Activated CD8-positive, alpha-beta memory T cell treated with anti-CD3 and anti-CD28 coated beads, Interleukin-2, amount 10 ng/mL, durations not matched to agents 7 days and 5 days (primary cell): ENCODE data around the gene RAB15. TPM values are rescaled to one million over a fixed set of nuclear protein-coding genes. Genes with fewer than 3 reads are reported as not detected.
A peak's percentile ranks its signal among the peaks of the same experiment; 100 is the strongest.

Experiments used
- ATAC-seq: fragments of 150-1000 bp; cut with Tn5 transposase; one replicate; pipeline ENCODE4 v1.10.0; 2021; ENCODE audit warnings: moderate library complexity
- CTCF ChIA-PET: fragments of 350-600 bp; sonication (Branson Sonifier 250); formaldehyde crosslinking; loops from one replicate; lab custom pipeline; 2021; ENCODE audit warnings: antibody characterized with exemption; lab: Charles Lee
- DNase-seq: peaks from one replicate; pipeline ENCODE4 v3.0.0-alpha.2; 2020
- H3K27ac Mint-ChIP-seq: one replicate; pipeline ENCODE4 v1.8.0; 2021; ENCODE audit warnings: mild to moderate bottlenecking, mixed read lengths
- H3K27me3 Mint-ChIP-seq: one replicate; pipeline ENCODE4 v1.8.0; 2021; ENCODE audit warnings: mixed read lengths
- H3K36me3 Mint-ChIP-seq: one replicate; pipeline ENCODE4 v1.8.0; 2021; ENCODE audit warnings: mild to moderate bottlenecking, mixed read lengths
- H3K4me1 Mint-ChIP-seq: one replicate; pipeline ENCODE4 v1.8.0; 2021; ENCODE audit warnings: mixed read lengths
- H3K4me3 Mint-ChIP-seq: one replicate; pipeline ENCODE4 v1.8.0; 2021; ENCODE audit warnings: mild to moderate bottlenecking, moderate library complexity, mixed read lengths
- H3K9me3 Mint-ChIP-seq: one replicate; pipeline ENCODE4 v1.8.0; 2022; ENCODE audit warnings: low read depth, mixed read lengths
- total RNA-seq, 2 experiments: library from RNA; stranded (reverse); gene quantifications; one replicate each; pipeline ENCODE4 v1.2.3, GENCODE V29; 2021

Gene RAB15
- total RNA-seq, 2 experiments from 2014 or later: 2.1 to 2.3 TPM

GRCh38 chr14:64937821-64938193 lies 34.3 kb downstream of the RAB15 start:
- ATAC-seq: no peak
- Mint-ChIP-seq H3K27me3 (no peaks in the 10 kb centered on the region), H3K36me3 (peaks cover 27% of the 10 kb centered on the region), H3K9me3 (no peaks in the 10 kb centered on the region), H3K4me3 (no peak overlapping the region), H3K4me1 (peaks cover 22% of the 10 kb centered on the region), H3K27ac (no peak overlapping the region)
- CTCF ChIA-PET: interaction anchor here (1.2 kb wide), 1 partner anchor 12 kb away, joined by 4 read pairs; no protein-coding TSS in a partner anchor
- DNase-seq: no peak

GRCh38 chr14:64937171-64937820 lies 34.8 kb downstream of the RAB15 start:
- Mint-ChIP-seq H3K36me3 (peaks cover 31% of the 10 kb centered on the region), H3K9me3 (no peaks in the 10 kb centered on the region), H3K4me1 (peaks cover 20% of the 10 kb centered on the region), H3K4me3 (no peak overlapping the region), H3K27me3 (no peaks in the 10 kb centered on the region), H3K27ac (peak overlapping the region; percentile 13)
- CTCF ChIA-PET: interaction anchor here (1.2 to 1.5 kb wide), 3 partner anchors 10 to 57 kb away, joined by 4 to 5 read pairs (median 5); no protein-coding TSS in a partner anchor
- DNase-seq (no peak), ATAC-seq (no peak)

DNA sequence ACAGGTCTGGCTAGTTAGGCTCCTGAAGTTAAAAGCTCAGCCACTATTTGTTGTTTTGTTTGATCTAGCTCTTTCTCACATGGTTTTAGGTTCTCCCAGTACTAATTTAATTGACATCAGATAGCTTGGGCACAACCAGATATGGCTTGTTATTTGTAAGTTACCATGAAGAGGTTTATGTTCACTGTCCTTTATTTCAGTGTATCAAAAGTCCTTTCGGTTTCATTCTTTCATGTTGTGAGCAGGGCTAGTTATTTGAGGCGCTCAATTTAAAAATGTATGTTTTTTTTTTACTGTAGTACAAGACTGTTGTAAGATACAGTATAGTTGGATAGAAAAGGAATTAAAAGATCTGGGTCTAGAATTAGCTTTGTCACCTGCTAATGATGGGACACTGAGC lies 36.6 kb downstream of the RAB15 start:
- Mint-ChIP-seq H3K4me1 (peaks cover 23% of the 10 kb centered on the region), H3K27ac (peak overlapping the region; percentile 77), H3K36me3 (peaks cover 38% of the 10 kb centered on the region), H3K27me3 (no peaks in the 10 kb centered on the region), H3K4me3 (peak overlapping the region; percentile 50), H3K9me3 (no peaks in the 10 kb centered on the region)
- ATAC-seq: peak; percentile 81
- CTCF ChIA-PET: interaction anchor here (0.7 to 1.2 kb wide), 4 partner anchors 30 to 112 kb away, joined by 3 to 4 read pairs (median 3); no protein-coding TSS in a partner anchor
- DNase-seq: no peak

DNA sequence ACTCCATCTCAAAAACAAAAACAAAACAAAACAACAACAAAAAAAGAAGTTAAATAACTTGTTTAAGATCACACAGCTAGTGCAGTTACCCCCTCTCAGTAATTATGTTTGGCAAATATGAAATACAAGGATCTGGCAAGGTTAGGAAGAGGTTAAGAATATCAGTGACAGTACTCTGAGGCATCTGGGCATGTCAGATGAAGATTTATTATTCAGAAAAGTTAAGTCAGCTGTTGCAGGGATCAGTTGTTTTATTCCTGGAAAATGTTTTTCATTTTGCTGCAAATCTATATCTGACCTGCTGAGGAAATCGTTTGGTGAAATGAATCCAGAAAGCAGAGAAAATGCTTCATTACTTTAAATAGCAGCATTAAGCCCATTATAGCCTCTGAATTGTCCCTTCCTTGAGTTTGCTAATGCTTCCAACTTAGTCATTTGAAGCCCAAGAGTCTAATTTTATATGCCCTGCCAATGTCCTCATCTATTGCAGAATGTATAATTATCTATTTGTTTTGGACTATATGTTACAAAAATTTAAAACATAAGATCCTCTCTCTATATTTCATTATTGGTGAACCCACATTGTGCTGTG lies 37.7 kb downstream of the RAB15 start:
- CTCF ChIA-PET: interaction anchor here (0.6 kb wide), 1 partner anchor 265 kb away, joined by 3 read pairs; no protein-coding TSS in a partner anchor
- DNase-seq: no peak

DNA sequence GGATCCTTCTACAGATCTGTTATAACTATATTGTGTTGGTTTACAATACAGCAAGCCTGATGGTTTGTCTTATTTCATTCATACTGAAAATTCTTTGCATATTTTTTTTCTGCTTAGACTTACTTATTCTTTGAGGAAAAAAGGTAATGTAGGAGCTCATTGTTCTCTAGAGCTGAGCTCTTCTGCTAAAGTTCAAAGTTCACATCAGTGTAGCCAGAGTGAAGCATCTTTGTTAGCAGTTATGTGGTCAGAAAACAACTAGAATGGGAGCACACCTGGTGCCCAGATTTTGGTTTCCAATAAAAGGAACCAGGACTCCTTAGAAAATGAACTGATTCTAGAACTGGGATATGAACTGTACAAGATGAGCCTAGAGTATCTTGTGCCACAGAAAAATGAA lies 39.9 kb downstream of the RAB15 start:
- DNase-seq: no peak
- Mint-ChIP-seq H3K4me1 (peaks cover 22% of the 10 kb centered on the region), H3K4me3 (no peak overlapping the region), H3K9me3 (no peaks in the 10 kb centered on the region), H3K27me3 (no peaks in the 10 kb centered on the region), H3K27ac (no peak overlapping the region), H3K36me3 (peaks cover 41% of the 10 kb centered on the region)
- ATAC-seq: no peak
- CTCF ChIA-PET: interaction anchor here (1.5 kb wide), 1 partner anchor 21 kb away, joined by 7 read pairs; no protein-coding TSS in a partner anchor

More for the DNA sequence above, 37.7 kb downstream of the RAB15 start:
- peaks cover 26% of the 10 kb centered on the region for H3K4me1 Mint-ChIP-seq
- peak overlapping the region; percentile 0 for H3K27ac Mint-ChIP-seq
- no peak overlapping the region for H3K4me3 Mint-ChIP-seq
- H3K36me3 Mint-ChIP-seq: peaks cover 43% of the 10 kb centered on the region
- H3K27me3 Mint-ChIP-seq: no peaks in the 10 kb centered on the region
- no peaks in the 10 kb centered on the region for H3K9me3 Mint-ChIP-seq
- ATAC-seq: no peak

- Mint-ChIP-seq H3K4me3 (no peak overlapping the region), H3K27ac (no peak overlapping the region), H3K9me3 (no peaks in the 10 kb centered on the region), H3K27me3 (no peaks in the 10 kb centered on the region), H3K36me3 (peaks cover 49% of the 10 kb centered on the region), H3K4me1 (peaks cover 30% of the 10 kb centered on the region)
- CTCF ChIA-PET: interaction anchor here (1.5 kb wide), 1 partner anchor 20 kb away, joined by 7 read pairs; no protein-coding TSS in a partner anchor
- no peak for DNase-seq
- ATAC-seq: no peak
These were observed 41.0 kb downstream of the RAB15 start for GRCh38 chr14:64931123-64931522.

GRCh38 chr14:64930085-64930843 lies 41.9 kb downstream of the RAB15 start:
- CTCF ChIA-PET: interaction anchor here (1.5 kb wide), 1 partner anchor 19 kb away, joined by 7 read pairs; no protein-coding TSS in a partner anchor
- no peak overlapping the region for H3K27ac Mint-ChIP-seq
- peaks cover 50% of the 10 kb centered on the region for H3K36me3 Mint-ChIP-seq
- H3K4me3 Mint-ChIP-seq: no peak overlapping the region
- ATAC-seq (no peak), DNase-seq (no peak)
- H3K27me3 Mint-ChIP-seq: no peaks in the 10 kb centered on the region
- no peaks in the 10 kb centered on the region for H3K9me3 Mint-ChIP-seq
- H3K4me1 Mint-ChIP-seq: peaks cover 26% of the 10 kb centered on the region

DNA sequence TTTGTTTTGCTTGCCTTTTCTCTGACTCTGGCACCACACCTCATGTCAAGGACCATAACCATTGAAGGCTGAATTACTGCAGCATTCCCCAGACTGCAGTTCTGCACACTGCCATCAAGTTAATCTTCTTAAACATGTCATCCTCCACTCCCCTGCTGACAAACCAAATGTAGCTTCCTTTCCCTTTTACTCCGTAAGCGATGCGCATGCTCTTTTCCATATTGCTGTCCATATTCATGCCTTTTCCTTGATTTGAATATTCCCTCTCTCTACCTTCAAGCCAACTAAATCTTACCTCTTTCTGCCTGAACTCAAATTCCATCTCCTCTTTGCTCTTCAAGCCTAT lies 43.1 kb downstream of the RAB15 start:
- Mint-ChIP-seq H3K9me3 (no peaks in the 10 kb centered on the region), H3K4me3 (no peak overlapping the region), H3K4me1 (peaks cover 19% of the 10 kb centered on the region), H3K27me3 (no peaks in the 10 kb centered on the region), H3K27ac (no peak overlapping the region), H3K36me3 (peaks cover 51% of the 10 kb centered on the region)
- CTCF ChIA-PET: interaction anchor here (1.0 kb wide), 1 partner anchor 51 kb away, joined by 3 read pairs; no protein-coding TSS in a partner anchor
- ATAC-seq (no peak), DNase-seq (no peak)

- H3K27ac Mint-ChIP-seq: no peak overlapping the region
- H3K4me3 Mint-ChIP-seq: no peak overlapping the region
- DNase-seq (no peak), ATAC-seq (peak; percentile 83)
- no peaks in the 10 kb centered on the region for H3K27me3 Mint-ChIP-seq
- H3K9me3 Mint-ChIP-seq: no peaks in the 10 kb centered on the region
- peaks cover 51% of the 10 kb centered on the region for H3K36me3 Mint-ChIP-seq
- CTCF ChIA-PET: interaction anchor here (1.0 to 2.2 kb wide), 6 partner anchors 8 to 105 kb away, joined by 3 to 11 read pairs (median 4); partner anchors contain the start of gene CHURC1
- peaks cover 21% of the 10 kb centered on the region for H3K4me1 Mint-ChIP-seq
These were observed 43.7 kb downstream of the RAB15 start for GRCh38 chr14:64928239-64929013.

DNA sequence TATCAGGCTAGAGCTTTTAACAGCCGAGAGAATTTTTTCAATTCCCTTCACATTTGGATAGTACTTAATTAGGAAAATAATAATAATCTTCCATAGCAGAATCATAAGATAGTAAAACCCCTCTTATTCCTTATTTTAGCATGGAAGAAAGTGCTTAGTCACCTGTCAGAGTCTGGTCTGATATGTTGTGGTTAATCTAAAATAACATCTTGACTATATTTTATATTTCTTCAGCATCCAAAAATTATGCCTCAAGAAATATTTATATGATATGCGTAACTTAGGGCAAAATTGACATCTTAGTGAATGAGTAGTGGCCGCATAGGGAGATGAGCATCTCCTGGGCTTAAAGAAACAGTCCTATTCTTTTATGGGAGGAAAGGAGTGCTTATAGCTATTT lies 45.1 kb downstream of the RAB15 start:
- CTCF ChIA-PET: interaction anchor here (1.2 to 2.2 kb wide), 3 partner anchors 9 to 104 kb away, joined by 3 to 11 read pairs (median 5); partner anchors contain the start of gene CHURC1
- DNase-seq (no peak), ATAC-seq (no peak)
- Mint-ChIP-seq H3K27ac (no peak overlapping the region), H3K4me1 (peaks cover 24% of the 10 kb centered on the region), H3K36me3 (peaks cover 41% of the 10 kb centered on the region), H3K9me3 (no peaks in the 10 kb centered on the region), H3K27me3 (no peaks in the 10 kb centered on the region), H3K4me3 (no peak overlapping the region)

GRCh38 chr14:64926398-64926995 lies 45.6 kb downstream of the RAB15 start:
- DNase-seq (no peak), ATAC-seq (no peak)
- no peaks in the 10 kb centered on the region for H3K9me3 Mint-ChIP-seq
- H3K4me3 Mint-ChIP-seq: no peak overlapping the region
- CTCF ChIA-PET: interaction anchor here (1.7 to 2.2 kb wide), 2 partner anchors 11 to 12 kb away, joined by 4 to 11 read pairs; partner anchors contain the start of gene CHURC1
- H3K4me1 Mint-ChIP-seq: peaks cover 29% of the 10 kb centered on the region
- H3K27ac Mint-ChIP-seq: no peak overlapping the region
- peaks cover 44% of the 10 kb centered on the region for H3K36me3 Mint-ChIP-seq
- no peaks in the 10 kb centered on the region for H3K27me3 Mint-ChIP-seq

DNA sequence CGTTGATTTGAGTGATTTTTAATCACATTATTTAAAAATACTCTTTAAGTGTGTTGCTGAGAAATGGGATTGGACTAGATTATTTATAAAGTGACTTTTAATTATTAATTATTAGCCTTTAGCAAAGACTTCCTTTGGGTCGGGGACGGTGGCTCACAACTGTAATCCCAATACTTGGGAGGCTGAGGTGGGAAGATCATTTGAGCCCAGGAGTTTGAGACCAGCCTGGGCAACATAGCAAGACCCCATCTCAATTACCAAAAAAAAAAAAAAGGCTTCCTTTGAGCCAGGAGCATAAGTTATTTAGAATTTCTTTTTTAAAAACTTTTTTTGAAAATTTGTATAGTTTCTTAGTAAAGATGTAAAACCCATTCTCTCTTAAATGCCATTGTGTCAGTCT lies 49.1 kb downstream of the RAB15 start:
- H3K36me3 Mint-ChIP-seq: peaks cover 48% of the 10 kb centered on the region
- no peak overlapping the region for H3K27ac Mint-ChIP-seq
- H3K4me3 Mint-ChIP-seq: no peak overlapping the region
- H3K4me1 Mint-ChIP-seq: peaks cover 34% of the 10 kb centered on the region
- CTCF ChIA-PET: interaction anchor here (1.0 kb wide), 1 partner anchor 17 kb away, joined by 3 read pairs; no protein-coding TSS in a partner anchor
- no peaks in the 10 kb centered on the region for H3K27me3 Mint-ChIP-seq
- no peaks in the 10 kb centered on the region for H3K9me3 Mint-ChIP-seq
- DNase-seq (no peak), ATAC-seq (no peak)
